ENCODE results near the gene MAPK11. TPM values are rescaled to one million over a fixed set of nuclear protein-coding genes. Genes with fewer than 3 reads are reported as not detected.

MAPK11 gene
- total RNA-seq, 2 experiments from 2014 or later = 23.1 to 24.6 TPM

GRCh38 chr22:50298937-50299784 is 29.0 kb upstream of the MAPK11 start:
- Mint-ChIP-seq H3K27ac (no peak overlapping the region), H3K4me1 (ENCODE audit: low read depth) (no peaks in the 10 kb centered on the region), H3K4me3 (no peak overlapping the region), H3K36me3 (no peaks in the 10 kb centered on the region), H3K9me3 (no peaks in the 10 kb centered on the region), H3K27me3 (peaks cover 5% of the 10 kb centered on the region)
- no peak for DNase-seq
- POLR2A ChIA-PET = no interaction called here
- intact Hi-C loops (cut with micrococcal nuclease) = no loop called here
- CTCF ChIA-PET = interaction anchor here (1.6 kb wide), 1 partner anchor 23 kb away, joined by 8 read pairs; no protein-coding TSS in a partner anchor

GRCh38 chr22:50298266-50298637 is 28.1 kb upstream of the MAPK11 start:
- Mint-ChIP-seq H3K4me1 (ENCODE audit: low read depth) (no peaks in the 10 kb centered on the region), H3K27me3 (peaks cover 5% of the 10 kb centered on the region), H3K27ac (no peak overlapping the region), H3K36me3 (no peaks in the 10 kb centered on the region), H3K9me3 (no peaks in the 10 kb centered on the region), H3K4me3 (no peak overlapping the region)
- DNase-seq = no peak
- POLR2A ChIA-PET = no interaction called here
- CTCF ChIA-PET = no interaction called here
- intact Hi-C loops (cut with micrococcal nuclease) = no loop called here

GRCh38 chr22:50297510-50298265 is 27.5 kb upstream of the MAPK11 start:
- intact Hi-C loops (cut with micrococcal nuclease) = no loop called here
- peaks cover 1% of the 10 kb centered on the region for H3K4me1 Mint-ChIP-seq (ENCODE audit: low read depth)
- H3K9me3 Mint-ChIP-seq = no peaks in the 10 kb centered on the region
- DNase-seq = no peak
- H3K4me3 Mint-ChIP-seq = no peak overlapping the region
- ChIA-PET CTCF (no interaction called here), POLR2A (no interaction called here)
- H3K27ac Mint-ChIP-seq = no peak overlapping the region
- peaks cover 7% of the 10 kb centered on the region for H3K27me3 Mint-ChIP-seq
- H3K36me3 Mint-ChIP-seq = no peaks in the 10 kb centered on the region

- Mint-ChIP-seq H3K27me3 (peaks cover 10% of the 10 kb centered on the region), H3K9me3 (no peaks in the 10 kb centered on the region), H3K4me3 (no peak overlapping the region), H3K4me1 (ENCODE audit: low read depth) (peaks cover 3% of the 10 kb centered on the region), H3K27ac (no peak overlapping the region), H3K36me3 (no peaks in the 10 kb centered on the region)
- intact Hi-C loops (cut with micrococcal nuclease) = no loop called here
- ChIA-PET POLR2A (no interaction called here), CTCF (interaction anchor here (0.8 kb wide), 1 partner anchor 31 kb away, joined by 3 read pairs; no protein-coding TSS in a partner anchor)
- no peak for DNase-seq
Observed at GRCh38 chr22:50296658-50297490, 26.7 kb upstream of the MAPK11 start.

GRCh38 chr22:50294319-50294656 is 24.1 kb upstream of the MAPK11 start:
- intact Hi-C loops (cut with micrococcal nuclease) = no loop called here
- Mint-ChIP-seq H3K4me3 (no peak overlapping the region), H3K9me3 (no peaks in the 10 kb centered on the region), H3K27me3 (peaks cover 19% of the 10 kb centered on the region), H3K36me3 (no peaks in the 10 kb centered on the region), H3K4me1 (ENCODE audit: low read depth) (peaks cover 3% of the 10 kb centered on the region), H3K27ac (no peak overlapping the region)
- CTCF ChIA-PET = interaction anchor here (0.9 to 1.0 kb wide), 2 partner anchors 17 to 55 kb away, joined by 3 to 5 read pairs; no protein-coding TSS in a partner anchor
- POLR2A ChIA-PET = no interaction called here
- DNase-seq = no peak

- no peak overlapping the region for H3K27ac Mint-ChIP-seq
- H3K27me3 Mint-ChIP-seq = peaks cover 19% of the 10 kb centered on the region
- ChIA-PET CTCF (interaction anchor here (0.9 to 1.0 kb wide), 2 partner anchors 17 to 55 kb away, joined by 3 to 5 read pairs; no protein-coding TSS in a partner anchor), POLR2A (no interaction called here)
- intact Hi-C loops (cut with micrococcal nuclease) = no loop called here
- H3K36me3 Mint-ChIP-seq = no peaks in the 10 kb centered on the region
- H3K9me3 Mint-ChIP-seq = no peaks in the 10 kb centered on the region
- no peak overlapping the region for H3K4me3 Mint-ChIP-seq
- peaks cover 3% of the 10 kb centered on the region for H3K4me1 Mint-ChIP-seq (ENCODE audit: low read depth)
- DNase-seq = no peak
Observed at GRCh38 chr22:50293441-50294318, 23.5 kb upstream of the MAPK11 start.

- Mint-ChIP-seq H3K36me3 (no peaks in the 10 kb centered on the region), H3K9me3 (no peaks in the 10 kb centered on the region), H3K27ac (no peak overlapping the region), H3K4me1 (ENCODE audit: low read depth) (peaks cover 3% of the 10 kb centered on the region), H3K27me3 (peaks cover 19% of the 10 kb centered on the region), H3K4me3 (no peak overlapping the region)
- DNase-seq = no peak
- intact Hi-C loops (cut with micrococcal nuclease) = no loop called here
- CTCF ChIA-PET = no interaction called here
- POLR2A ChIA-PET = interaction anchor here (0.6 kb wide), 1 partner anchor 15 kb away, joined by 3 read pairs; the partner anchor contains the start of gene PLXNB2
Observed at GRCh38 chr22:50292643-50293440, 22.7 kb upstream of the MAPK11 start.

- intact Hi-C loops (cut with micrococcal nuclease) = no loop called here
- no peak overlapping the region for H3K4me3 Mint-ChIP-seq
- DNase-seq = no peak
- no peaks in the 10 kb centered on the region for H3K36me3 Mint-ChIP-seq
- ChIA-PET CTCF (no interaction called here), POLR2A (no interaction called here)
- peaks cover 3% of the 10 kb centered on the region for H3K4me1 Mint-ChIP-seq (ENCODE audit: low read depth)
- no peak overlapping the region for H3K27ac Mint-ChIP-seq
- H3K9me3 Mint-ChIP-seq = no peaks in the 10 kb centered on the region
- H3K27me3 Mint-ChIP-seq = peaks cover 21% of the 10 kb centered on the region
Observed at GRCh38 chr22:50289942-50290630, 19.9 kb upstream of the MAPK11 start.

- Mint-ChIP-seq H3K27ac (no peak overlapping the region), H3K4me3 (no peak overlapping the region), H3K36me3 (no peaks in the 10 kb centered on the region), H3K9me3 (no peaks in the 10 kb centered on the region), H3K27me3 (peaks cover 21% of the 10 kb centered on the region), H3K4me1 (ENCODE audit: low read depth) (peaks cover 3% of the 10 kb centered on the region)
- ChIA-PET CTCF (no interaction called here), POLR2A (no interaction called here)
- intact Hi-C loops (cut with micrococcal nuclease) = no loop called here
- no peak for DNase-seq
Observed at GRCh38 chr22:50289151-50289941, 19.2 kb upstream of the MAPK11 start.

- Mint-ChIP-seq H3K4me3 (no peak overlapping the region), H3K27me3 (peaks cover 18% of the 10 kb centered on the region), H3K36me3 (no peaks in the 10 kb centered on the region), H3K4me1 (ENCODE audit: low read depth) (peaks cover 3% of the 10 kb centered on the region), H3K27ac (no peak overlapping the region), H3K9me3 (no peaks in the 10 kb centered on the region)
- CTCF ChIA-PET = interaction anchor here (1.7 kb wide), 1 partner anchor 12 kb away, joined by 4 read pairs; no protein-coding TSS in a partner anchor
- POLR2A ChIA-PET = no interaction called here
- DNase-seq = no peak
- intact Hi-C loops (cut with micrococcal nuclease) = no loop called here
Observed at GRCh38 chr22:50287731-50288130, 17.6 kb upstream of the MAPK11 start.
